Measurements from ENCODE around the gene PANK1. TPM values are rescaled to one million over a fixed set of nuclear protein-coding genes. Genes with fewer than 3 reads are reported as not detected.

The PANK1 gene
- total and polyA plus RNA-seq, 8 donors: 9.4 to 21.1 (median 17.5) TPM

- no peaks in the 10 kb centered on the region for H3K9me3 ChIP-seq
- H3K4me1 ChIP-seq: no peaks in the 10 kb centered on the region
- no peaks in the 10 kb centered on the region for H3K27me3 ChIP-seq
- ATAC-seq (no peak), DNase-seq (no peak)
- intact Hi-C loops (cut with DNase I): no loop called here
- no peak overlapping the region for H3K4me3 ChIP-seq
- no peaks in the 10 kb centered on the region for H3K36me3 ChIP-seq
- no peak overlapping the region for H3K27ac ChIP-seq
- no peak for TF ChIP-seq CTCF (IDR thresholded peaks at IDR 0.05)
Measured at GRCh38 chr10:89600041-89600440, 45.0 kb downstream of the PANK1 start.

- H3K36me3 ChIP-seq: peaks cover 0 to 3% of the 10 kb centered on the region in 2 donors
- no peak for TF ChIP-seq CTCF (IDR thresholded peaks at IDR 0.05)
Measured at GRCh38 chr10:89593043-89593442, 52.0 kb downstream of the PANK1 start.

GRCh38 chr10:89592539-89592938 lies 52.5 kb downstream of the PANK1 start:
- H3K27me3 ChIP-seq: no peaks in the 10 kb centered on the region
- peak; percentile 19 for ATAC-seq
- no peak for TF ChIP-seq CTCF (IDR thresholded peaks at IDR 0.05)
- DNase-seq: no peak
- H3K4me3 ChIP-seq: no peak overlapping the region
- H3K27ac ChIP-seq: no peak overlapping the region
- no peaks in the 10 kb centered on the region for H3K4me1 ChIP-seq
- peaks cover 0 to 3% of the 10 kb centered on the region in 2 donors for H3K36me3 ChIP-seq
- intact Hi-C loops (cut with DNase I): no loop called here
- H3K9me3 ChIP-seq: no peaks in the 10 kb centered on the region

More at GRCh38 chr10:89593043-89593442, 52.0 kb downstream of the PANK1 start:
- Histone ChIP-seq H3K9me3 (no peaks in the 10 kb centered on the region), H3K27me3 (no peaks in the 10 kb centered on the region), H3K4me3 (no peak overlapping the region), H3K4me1 (no peaks in the 10 kb centered on the region), H3K27ac (no peak overlapping the region)
- no peak for ATAC-seq
- intact Hi-C loops (cut with DNase I): no loop called here
- DNase-seq: peak in 1 of 4 donors; percentile 10

- Histone ChIP-seq H3K4me3 (no peak overlapping the region), H3K27me3 (no peaks in the 10 kb centered on the region), H3K4me1 (no peaks in the 10 kb centered on the region), H3K9me3 (no peaks in the 10 kb centered on the region), H3K27ac (peak overlapping the region in 1 of 2 donors; percentile 28), H3K36me3 (peaks cover 0 to 3% of the 10 kb centered on the region in 2 donors)
- peak; percentile 93 for ATAC-seq
- DNase-seq: peak in 1 of 4 donors; percentile 52
- no peak for TF ChIP-seq CTCF (IDR thresholded peaks at IDR 0.05)
- intact Hi-C loops (cut with DNase I): no loop called here
Measured at GRCh38 chr10:89591796-89592271, 53.2 kb downstream of the PANK1 start.

GRCh38 chr10:89591111-89591795 lies 53.8 kb downstream of the PANK1 start:
- no peaks in the 10 kb centered on the region for H3K9me3 ChIP-seq
- peak overlapping the region in 1 of 2 donors; percentile 28 for H3K27ac ChIP-seq
- peaks cover 0 to 3% of the 10 kb centered on the region in 2 donors for H3K36me3 ChIP-seq
- TF ChIP-seq CTCF (IDR thresholded peaks at IDR 0.05): no peak
- ATAC-seq (peak; percentile 25), DNase-seq (no peak)
- H3K4me3 ChIP-seq: no peak overlapping the region
- H3K27me3 ChIP-seq: no peaks in the 10 kb centered on the region
- H3K4me1 ChIP-seq: no peaks in the 10 kb centered on the region
- intact Hi-C loops (cut with DNase I): no loop called here
